Testis (tissue), 5 donors: ENCODE data around the gene RAPSN. TPM values are rescaled to one million over a fixed set of nuclear protein-coding genes. Genes with fewer than 3 reads are reported as not detected.
A peak's percentile ranks its signal among the peaks of the same experiment; 100 is the strongest.

Experiments
- DNase-seq: peaks from one replicate; pipeline ENCODE4 v3.0.0-alpha.2; 2019
- H3K27ac ChIP-seq, 2 donors: fragments of 200-600 bp; sonication (generic); one replicate each; pipeline ENCODE4 v1.5.1; 2019
- H3K27me3 ChIP-seq: fragments of 200-600 bp; sonication (generic); one replicate; pipeline ENCODE4 v1.5.1; 2019
- H3K36me3 ChIP-seq: fragments of 200-600 bp; sonication (generic); one replicate; pipeline ENCODE4 v1.5.1; 2017; ENCODE audit warnings: low read depth; ENCODE audit errors: missing control alignments
- H3K4me1 ChIP-seq: fragments of 200-600 bp; sonication (generic); one replicate; pipeline ENCODE4 v1.5.1; 2019
- H3K4me3 ChIP-seq, 2 donors: fragments of 200-600 bp; sonication (generic); one replicate each; pipeline ENCODE4 v1.5.1; 2017 to 2019
- H3K9me3 ChIP-seq: fragments of 200-600 bp; sonication (generic); one replicate; pipeline ENCODE4 v1.5.1; 2017
- CTCF ChIP-seq, 3 experiments: fragments of 450-650 bp in 2 of 3; fragments of 200-600 bp in 1 of 3; sonication (generic) in 1 of 3; IDR thresholded peaks; one replicate each; pipeline ENCODE4 v1.5.1; 2016 to 2019; ENCODE audit warnings: antibody characterized with exemption in 3 of 3, mild to moderate bottlenecking in 2 of 3, moderate library complexity in 1 of 3
- POLR2A ChIP-seq: fragments of 450-650 bp; IDR thresholded peaks from one replicate; pipeline ENCODE4 v1.6.1; 2017; ENCODE audit warnings: antibody characterized with exemption, mild to moderate bottlenecking, moderate library complexity
- WGBS, 2 donors: methylation state at CpG; one replicate each; pipeline ENCODE4 v1.1.5; 2018; 5-methylcytosine and 5-hydroxymethylcytosine counted together
- intact Hi-C: fragments of 100-400 bp; cut with DNase I; formaldehyde crosslinking; loops from one replicate; pipeline ENCODE4 v1.15.1; 2023; ENCODE audit warnings: low total_unique reads
- long read RNA-seq, 2 donors: transcript quantifications; one replicate each; lab custom pipeline, GENCODE V29; 2026
- polyA plus RNA-seq: library from polyadenylated mRNA; stranded (reverse); fragments of 350-450 nt; fragmentation: Illumina TruSeq; extraction: RNeasy Lipid Tissue Mini Kit (QIAGEN cat#74804); gene quantifications from one replicate; pipeline ENCODE4 v1.2.3, GENCODE V29; 2014; ENCODE audit warnings: low read depth, low replicate concordance; ENCODE audit not compliant: insufficient read depth
- total RNA-seq, 2 donors: library from RNA; depleted of rRNA; stranded (reverse); fragments of >200 nt; gene quantifications; one replicate each; pipeline ENCODE4 v1.2.3, GENCODE V29; 2016

RAPSN gene
- total RNA-seq (under 1 TPM; 0.19 to 0.63 TPM), polyA plus RNA-seq (0.65 TPM)
- long read RNA-seq, donor 1, result 0 reads
- long read RNA-seq, donor 2, result 0 reads

GRCh38 chr11:47448566-47449427 is at the start of gene RAPSN:
Gene RAPSN (minus strand): TSS chr11:47449136. CDS start chr11:47448964, 172 bp downstream.
- Histone ChIP-seq H3K27me3 (no peaks in the 10 kb centered on the region), H3K4me1 (no peaks in the 10 kb centered on the region), H3K27ac (no peak within 1 kb of the TSS), H3K9me3 (no peaks in the 10 kb centered on the region), H3K36me3 (no peaks in the 10 kb centered on the region), H3K4me3 (no peak within 1 kb of the TSS)
- WGBS, 2 donors, result 60 to 83% methylated on average over 2 to 32 of the region's 32 CpGs
- DNase-seq, result no peak
- no peak for TF ChIP-seq POLR2A
- no peak for TF ChIP-seq CTCF (IDR thresholded peaks at IDR 0.05)
- intact Hi-C loops, result no loop called here

GRCh38 chr11:47498149-47498548 is 49.2 kb upstream of the RAPSN start:
- Histone ChIP-seq H3K4me3 (no peak overlapping the region), H3K36me3 (no peaks in the 10 kb centered on the region), H3K27ac (peak overlapping the region in 1 of 2 donors; percentile 39), H3K9me3 (no peaks in the 10 kb centered on the region), H3K4me1 (peaks cover 36% of the 10 kb centered on the region), H3K27me3 (no peaks in the 10 kb centered on the region)
- TF ChIP-seq CTCF (IDR thresholded peaks at IDR 0.05) (no peak), POLR2A (no peak)
- DNase-seq, result no peak
- WGBS, 2 donors, result 88 to 95% methylated on average over 3 of the region's 3 CpGs
- intact Hi-C loops, result no loop called here

GRCh38 chr11:47496808-47497207 is 47.9 kb upstream of the RAPSN start:
- Histone ChIP-seq H3K4me3 (no peak overlapping the region), H3K27ac (no peak overlapping the region), H3K27me3 (no peaks in the 10 kb centered on the region), H3K36me3 (no peaks in the 10 kb centered on the region), H3K4me1 (peaks cover 30% of the 10 kb centered on the region), H3K9me3 (no peaks in the 10 kb centered on the region)
- no peak for TF ChIP-seq POLR2A
- DNase-seq, result no peak
- intact Hi-C loops, result no loop called here

GRCh38 chr11:47495856-47496217 is 46.9 kb upstream of the RAPSN start:
- H3K9me3 ChIP-seq, result no peaks in the 10 kb centered on the region
- H3K36me3 ChIP-seq, result no peaks in the 10 kb centered on the region
- 50 to 51% methylated on average over 1 of the region's 1 CpG for WGBS, 2 donors
- no peak for DNase-seq
- intact Hi-C loops, result no loop called here
- H3K27ac ChIP-seq, result no peak overlapping the region
- H3K27me3 ChIP-seq, result no peaks in the 10 kb centered on the region
- TF ChIP-seq CTCF (IDR thresholded peaks at IDR 0.05), result no peak
- TF ChIP-seq POLR2A, result no peak
- H3K4me3 ChIP-seq, result no peak overlapping the region
- peaks cover 30% of the 10 kb centered on the region for H3K4me1 ChIP-seq

- Histone ChIP-seq H3K4me1 (peaks cover 30% of the 10 kb centered on the region), H3K27me3 (no peaks in the 10 kb centered on the region), H3K4me3 (no peak overlapping the region), H3K9me3 (no peaks in the 10 kb centered on the region), H3K36me3 (no peaks in the 10 kb centered on the region), H3K27ac (no peak overlapping the region)
- TF ChIP-seq POLR2A, result no peak
- no peak for TF ChIP-seq CTCF (IDR thresholded peaks at IDR 0.05)
- intact Hi-C loops, result no loop called here
- no peak for DNase-seq
- whole genome bisulfite sequencing, 2 donors, result 49 to 57% methylated on average over 4 of the region's 4 CpGs
These were observed 46.3 kb upstream of the RAPSN start for GRCh38 chr11:47495011-47495855.
